GM19043 (cell line): ENCODE results near the gene RASA3.

Source experiments
- ATAC-seq: cut with Tn5 transposase; IDR thresholded peaks from one replicate; pipeline ENCODE4 v1.9.1; 2021; ENCODE audit warnings: low read depth; ENCODE audit not compliant: unreplicated experiment

The RASA3 gene

GRCh38 chr13:113945857-113946408, 186.5 kb downstream of the RASA3 start:
- ATAC-seq, result no peak

GRCh38 chr13:113943821-113944565, 188.4 kb downstream of the RASA3 start:
- ATAC-seq, result no peak

GRCh38 chr13:113942591-113943103, 189.8 kb downstream of the RASA3 start:
- no peak for ATAC-seq

GRCh38 chr13:113941571-113942191, 190.7 kb downstream of the RASA3 start:
- no peak for ATAC-seq

GRCh38 chr13:113939944-113940297, 192.5 kb downstream of the RASA3 start:
- ATAC-seq, result no peak

GRCh38 chr13:113939129-113939943, 193.1 kb downstream of the RASA3 start:
- no peak for ATAC-seq

- no peak for ATAC-seq
Measured at GRCh38 chr13:113938716-113939115, 193.7 kb downstream of the RASA3 start.

- ATAC-seq, result no peak
Measured at GRCh38 chr13:113938246-113938645, 194.2 kb downstream of the RASA3 start.

- ATAC-seq, result no peak
Measured at GRCh38 chr13:113937527-113938180, 194.8 kb downstream of the RASA3 start.

- no peak for ATAC-seq
Measured at GRCh38 chr13:113937073-113937472, 195.3 kb downstream of the RASA3 start.

- ATAC-seq, result no peak
Measured at GRCh38 chr13:113936166-113936965, 196.1 kb downstream of the RASA3 start.

GRCh38 chr13:113935001-113935844, 197.2 kb downstream of the RASA3 start:
- no peak for ATAC-seq

GRCh38 chr13:113934576-113934975, 197.8 kb downstream of the RASA3 start:
- no peak for ATAC-seq

GRCh38 chr13:113933901-113934300, 198.5 kb downstream of the RASA3 start:
- ATAC-seq, result no peak

GRCh38 chr13:113931841-113932459, 200.5 kb downstream of the RASA3 start:
- ATAC-seq, result no peak

GRCh38 chr13:113930671-113931637, 201.5 kb downstream of the RASA3 start:
- no peak for ATAC-seq
